Esophagus mucosa (tissue), 1 donor: ENCODE data around the gene LRRC36. TPM values are rescaled to one million over a fixed set of nuclear protein-coding genes. Genes with fewer than 3 reads are reported as not detected.
"Not testable (repeated sequence)": the region's sequence is repeated elsewhere in the genome, so short reads cannot be mapped to it uniquely, and the experiment has no call there.

Experiments
- ATAC-seq: fragments of 200-7000 bp; cut with Tn5 transposase; one replicate; pipeline ENCODE4 v1.9.1; 2020
- total RNA-seq: library from RNA; stranded (reverse); gene quantifications from one replicate; pipeline ENCODE4 v1.2.4, GENCODE V29; 2023
- donor health status: DM: yes; HTN: yes; CAD: no.

LRRC36 gene
- total RNA-seq, 1 donor from 2014 or later = not detected

GRCh38 chr16:67346341-67346740 is 19.7 kb downstream of the LRRC36 start:
- no peak for ATAC-seq

GRCh38 chr16:67349172-67349571 is 22.6 kb downstream of the LRRC36 start:
- ATAC-seq = no peak

GRCh38 chr16:67350324-67350723 is 23.7 kb downstream of the LRRC36 start:
- ATAC-seq = no peak

DNA sequence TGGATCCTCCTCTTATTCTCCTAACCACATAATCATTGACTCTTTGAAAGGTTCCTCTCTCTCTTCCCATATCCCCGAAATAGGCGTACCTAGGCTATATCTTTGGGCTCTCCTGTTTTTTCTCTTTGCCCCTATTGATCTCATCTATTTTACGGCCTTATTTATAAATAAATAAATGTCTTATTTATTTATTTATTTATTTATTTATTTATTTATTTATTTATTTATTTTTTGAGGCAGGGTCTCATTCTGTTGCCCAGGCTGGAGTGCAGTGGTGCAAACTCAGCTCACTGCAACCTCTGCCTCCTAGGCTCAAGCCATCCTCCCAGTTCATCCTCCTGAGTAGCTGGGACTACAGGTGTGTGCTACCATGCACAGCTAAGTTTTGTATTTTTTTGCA is 25.8 kb downstream of the LRRC36 start:
- not testable (repeated sequence) for ATAC-seq

DNA sequence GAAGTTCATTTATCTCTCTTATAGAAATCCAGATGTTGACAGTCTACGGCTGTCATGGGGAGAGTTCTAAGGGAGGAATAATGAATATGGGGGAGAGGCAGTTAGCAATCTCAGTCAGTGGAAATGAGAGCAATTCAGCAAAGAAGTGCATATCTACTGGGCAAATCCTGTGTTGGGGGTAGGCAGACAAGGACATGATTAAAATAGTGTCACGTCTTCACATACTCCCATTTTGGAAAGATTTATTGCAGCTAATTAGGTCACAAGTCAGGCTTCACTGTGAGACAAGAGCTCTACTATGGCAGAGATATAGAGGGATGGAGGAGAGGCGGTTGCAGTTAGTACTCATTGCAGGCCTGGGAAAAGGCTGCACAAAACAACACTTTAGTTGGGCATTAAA is 29.8 kb downstream of the LRRC36 start:
- no peak for ATAC-seq

DNA sequence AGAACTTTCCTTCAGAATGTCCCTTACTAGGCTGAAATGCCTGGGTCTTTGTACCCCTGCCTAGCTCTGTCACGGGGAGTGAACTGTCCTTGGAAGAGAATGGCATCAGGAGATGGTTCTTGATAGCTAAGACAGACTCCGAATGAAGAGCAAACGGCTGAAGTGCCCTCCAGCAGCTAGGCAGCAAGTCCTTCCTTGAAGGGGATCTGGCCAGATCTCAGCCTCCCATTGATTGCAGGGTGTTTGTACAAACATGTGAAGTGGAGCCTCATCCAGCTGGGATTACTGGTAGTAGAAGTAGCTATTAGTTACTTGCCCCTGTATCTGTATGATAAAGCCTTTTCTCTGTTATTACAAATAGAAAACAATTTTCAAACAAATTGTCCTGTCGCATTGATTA is 30.9 kb downstream of the LRRC36 start:
- ATAC-seq = no peak

GRCh38 chr16:67359540-67360269 is 33.1 kb downstream of the LRRC36 start:
- ATAC-seq = not testable (repeated sequence)

- no peak for ATAC-seq
These were observed 34.4 kb downstream of the LRRC36 start for GRCh38 chr16:67361038-67361437.

GRCh38 chr16:67364600-67365235 is 38.1 kb downstream of the LRRC36 start:
- ATAC-seq = no peak

DNA sequence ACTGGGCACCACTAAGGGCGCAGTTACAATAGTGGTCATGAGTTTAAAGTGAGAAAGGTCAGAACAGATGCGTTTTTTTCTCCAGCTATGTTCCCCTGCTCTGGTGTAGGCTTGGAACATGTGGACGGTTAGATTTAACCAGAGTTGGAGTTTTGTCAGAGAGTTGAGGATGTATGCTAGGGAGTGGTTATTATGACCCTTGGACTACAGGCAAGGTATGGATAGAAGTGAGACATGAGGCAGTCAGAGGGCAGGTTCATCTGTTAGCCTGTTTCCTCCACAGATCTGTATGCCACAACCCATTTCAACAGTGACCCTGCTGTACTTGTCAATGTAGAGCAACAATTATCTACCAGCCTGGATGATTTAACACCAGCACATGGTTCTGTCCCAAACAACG is 44.0 kb downstream of the LRRC36 start:
- ATAC-seq = no peak

- ATAC-seq = no peak
These were observed 46.0 kb downstream of the LRRC36 start for GRCh38 chr16:67372664-67373063.

DNA sequence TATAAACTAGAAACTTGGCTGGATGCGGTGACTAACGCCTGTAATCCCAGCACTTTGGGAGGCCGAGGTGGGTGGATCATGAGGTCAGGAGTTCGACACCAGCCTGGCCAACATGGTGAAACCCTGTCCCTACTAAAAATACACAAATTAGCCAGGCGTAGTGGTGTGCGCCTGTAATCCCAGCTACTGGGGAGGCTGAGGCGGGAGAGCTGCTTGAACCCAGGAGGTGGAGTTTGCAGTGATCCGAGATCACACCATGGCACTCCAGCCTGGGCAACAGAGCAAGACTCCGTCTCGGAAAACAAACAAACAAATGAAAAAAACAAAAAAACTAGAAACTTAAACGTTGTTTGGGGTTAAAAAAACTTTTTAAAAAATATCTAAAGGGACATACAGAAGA is 49.4 kb downstream of the LRRC36 start:
- not testable (repeated sequence) for ATAC-seq

- ATAC-seq = no peak
These were observed 52.0 kb downstream of the LRRC36 start for GRCh38 chr16:67378642-67379041.

DNA sequence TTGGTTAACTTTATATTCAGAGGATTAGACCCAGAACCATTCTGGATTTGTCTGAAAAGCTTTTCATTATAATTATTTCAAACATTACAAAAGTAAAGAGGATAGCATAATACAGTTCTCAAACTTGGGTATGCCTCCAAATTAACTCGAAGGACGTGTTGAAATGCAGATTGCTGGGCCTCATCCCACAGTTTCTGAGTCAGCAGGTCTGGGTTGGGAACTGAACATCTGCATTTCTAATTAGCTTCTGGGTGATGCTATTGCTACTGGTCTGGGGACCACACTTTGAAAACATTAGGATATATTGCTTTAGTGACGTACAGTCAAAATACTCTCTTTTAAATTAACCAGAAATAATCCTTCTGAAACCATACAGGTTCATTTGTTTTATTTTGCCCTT is 56.7 kb downstream of the LRRC36 start:
- no peak for ATAC-seq

- ATAC-seq = no peak
These were observed 58.3 kb downstream of the LRRC36 start for GRCh38 chr16:67384778-67385510.

GRCh38 chr16:67386861-67387455 is 60.3 kb downstream of the LRRC36 start:
- no peak for ATAC-seq

DNA sequence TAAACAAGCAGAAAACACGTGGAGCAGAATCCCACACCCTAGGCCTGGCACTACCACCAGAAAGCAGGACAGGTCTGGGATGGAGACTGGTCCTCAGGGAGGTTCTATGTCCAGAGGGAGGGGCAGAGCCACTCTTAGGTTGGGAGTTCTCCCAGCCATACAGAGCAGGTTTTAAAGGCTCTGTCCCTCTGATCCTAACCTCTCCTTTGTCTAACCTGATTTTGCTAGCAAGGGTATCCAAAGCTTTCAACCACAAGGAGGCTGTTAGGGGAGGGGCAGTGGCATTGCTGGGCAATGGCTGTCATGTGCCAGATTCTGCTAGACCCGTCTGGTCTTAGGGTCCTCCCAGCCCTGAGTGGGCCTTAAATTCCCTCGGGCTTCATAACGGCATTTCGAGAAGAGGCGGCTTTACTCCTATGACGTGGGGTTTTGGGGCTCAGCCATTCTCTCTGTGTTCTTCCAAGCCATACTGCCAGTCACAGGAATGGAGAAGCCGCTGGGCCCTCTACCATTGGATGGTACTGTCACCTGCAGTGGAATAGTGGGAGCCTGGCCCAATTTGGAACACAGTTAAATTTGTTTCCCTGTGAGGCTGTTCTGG is 61.0 kb downstream of the LRRC36 start:
- ATAC-seq = no peak

DNA sequence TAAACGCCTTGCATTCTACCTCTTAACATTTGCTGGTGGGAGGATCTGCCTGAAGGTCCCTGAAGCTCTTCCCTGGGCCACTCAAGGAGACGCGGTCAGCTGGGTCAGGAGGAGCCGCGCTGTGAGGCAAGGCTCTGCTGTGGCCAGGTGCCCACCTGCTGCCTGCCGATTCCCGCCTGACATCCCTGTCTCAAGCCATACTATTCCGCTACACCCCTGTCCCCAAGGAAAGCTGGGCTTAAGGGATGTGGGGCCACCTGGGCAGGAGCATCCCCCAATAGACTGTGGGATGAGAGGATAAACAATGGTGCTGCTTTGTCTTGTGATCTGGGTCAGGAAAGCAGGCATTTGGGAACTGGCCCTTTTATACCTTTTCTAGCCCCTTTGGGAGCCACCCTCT is 61.6 kb downstream of the LRRC36 start:
- no peak for ATAC-seq

- no peak for ATAC-seq
These were observed 62.0 kb downstream of the LRRC36 start for GRCh38 chr16:67388591-67388990.

GRCh38 chr16:67389911-67390815 is 63.5 kb downstream of the LRRC36 start:
- ATAC-seq = no peak

- no peak for ATAC-seq
These were observed 64.3 kb downstream of the LRRC36 start for GRCh38 chr16:67390816-67391423.
